NCI-H1694 treated with DMSO at 0.1 percent for 48 hours (cell line): ENCODE measurements around the gene MADD.

Experiments used
- DNase-seq: peaks from one replicate; lab custom pipeline; 2025; lab: John Stamatoyannopoulos, UW

MADD gene

GRCh38 chr11:47269829-47270305 is at the start of gene MADD:
TSS of gene MADD (plus strand) at chr11:47270133.
- peak; percentile 83 for DNase-seq

GRCh38 chr11:47220401-47220821 is 49.5 kb upstream of the MADD start:
- no peak for DNase-seq

GRCh38 chr11:47222696-47223095 is 47.2 kb upstream of the MADD start:
- no peak for DNase-seq

- DNase-seq: no peak
Observed at GRCh38 chr11:47225552-47226400, 44.2 kb upstream of the MADD start.

GRCh38 chr11:47229161-47229560 is 40.8 kb upstream of the MADD start:
- DNase-seq: no peak

- DNase-seq: no peak
Observed at GRCh38 chr11:47233051-47233450, 36.9 kb upstream of the MADD start.

DNA sequence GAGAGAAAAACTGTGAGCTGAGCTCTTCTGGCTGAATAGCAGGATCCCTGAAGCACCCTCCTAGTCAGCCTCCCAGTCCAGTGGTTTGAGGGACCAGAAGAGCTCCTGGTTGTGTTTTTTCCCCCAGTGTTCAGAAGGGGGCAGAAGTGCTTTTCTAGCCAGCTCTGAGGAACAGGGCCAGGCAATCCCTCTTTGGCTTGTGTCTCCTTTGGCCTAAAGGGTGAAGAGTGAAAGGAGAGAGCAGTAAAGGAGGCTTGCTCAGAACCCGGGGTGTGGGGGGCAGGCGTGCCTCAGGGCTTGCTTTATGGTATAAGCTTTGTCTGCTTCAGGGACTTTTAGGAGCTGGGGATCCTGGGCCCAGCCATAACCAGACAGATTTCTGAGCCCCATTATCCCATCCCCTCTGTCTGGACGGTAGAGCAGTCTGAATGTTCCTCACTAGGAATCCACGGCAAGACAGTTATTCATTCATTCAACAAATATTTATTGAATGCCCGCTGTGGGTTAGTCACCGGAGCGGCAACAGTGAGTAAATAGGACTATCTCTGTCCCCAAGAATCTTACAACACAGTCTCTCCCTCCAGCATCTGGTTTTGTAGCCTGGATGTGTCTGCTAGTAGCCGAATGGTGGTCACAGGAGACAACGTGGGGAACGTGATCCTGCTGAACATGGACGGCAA is 35.8 kb upstream of the MADD start:
- DNase-seq: no peak

DNA sequence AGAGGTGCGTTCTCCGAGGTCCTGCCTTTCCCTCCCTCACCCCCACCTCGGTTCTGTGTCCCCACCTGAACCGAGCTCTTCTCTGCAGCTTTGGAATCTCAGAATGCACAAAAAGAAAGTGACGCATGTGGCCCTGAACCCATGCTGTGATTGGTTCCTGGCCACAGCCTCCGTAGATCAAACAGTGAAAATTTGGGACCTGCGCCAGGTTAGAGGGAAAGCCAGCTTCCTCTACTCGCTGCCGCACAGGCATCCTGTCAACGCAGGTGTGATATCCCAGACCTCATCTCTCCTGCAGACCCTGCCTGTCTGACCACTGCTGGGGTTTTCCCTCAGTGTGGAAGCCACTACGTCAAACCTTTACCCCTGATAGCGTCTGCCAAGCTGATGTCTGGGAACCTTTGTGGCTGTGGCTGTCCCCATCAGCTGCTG is 35.2 kb upstream of the MADD start:
- DNase-seq: no peak

DNA sequence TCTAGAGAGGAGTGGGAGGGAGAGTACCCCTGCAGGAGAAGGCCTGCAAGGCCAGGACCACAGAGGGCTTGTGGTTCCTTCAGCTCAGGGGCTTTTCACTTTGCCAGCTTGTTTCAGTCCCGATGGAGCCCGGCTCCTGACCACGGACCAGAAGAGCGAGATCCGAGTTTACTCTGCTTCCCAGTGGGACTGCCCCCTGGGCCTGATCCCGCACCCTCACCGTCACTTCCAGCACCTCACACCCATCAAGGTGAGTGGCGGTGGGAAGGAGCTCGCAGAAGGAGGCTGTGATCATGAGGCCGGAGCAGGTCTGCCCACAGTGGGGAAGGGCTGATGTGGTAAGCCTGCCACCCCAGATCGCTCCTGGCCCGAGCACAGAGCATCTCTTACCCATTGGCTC is 34.8 kb upstream of the MADD start:
- no peak for DNase-seq

DNA sequence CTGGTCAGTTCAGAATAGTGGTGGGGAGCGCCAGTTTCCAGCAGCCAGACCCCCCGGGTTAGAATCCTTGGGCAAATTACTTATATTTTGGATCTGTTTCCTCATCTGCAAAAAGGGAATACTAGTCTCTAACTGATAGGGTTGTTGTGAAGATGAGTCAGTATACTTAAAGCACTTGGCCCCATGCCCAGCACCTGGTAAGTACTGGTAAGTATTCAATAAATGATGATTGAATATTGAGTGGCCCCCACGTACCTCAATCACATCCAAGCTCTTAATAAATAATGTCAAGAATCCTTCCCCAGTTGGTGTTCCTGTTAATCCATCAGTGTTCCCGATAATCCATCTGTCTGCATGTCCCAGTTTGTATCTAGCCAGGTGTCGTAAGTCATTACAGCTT is 33.5 kb upstream of the MADD start:
- no peak for DNase-seq

DNA sequence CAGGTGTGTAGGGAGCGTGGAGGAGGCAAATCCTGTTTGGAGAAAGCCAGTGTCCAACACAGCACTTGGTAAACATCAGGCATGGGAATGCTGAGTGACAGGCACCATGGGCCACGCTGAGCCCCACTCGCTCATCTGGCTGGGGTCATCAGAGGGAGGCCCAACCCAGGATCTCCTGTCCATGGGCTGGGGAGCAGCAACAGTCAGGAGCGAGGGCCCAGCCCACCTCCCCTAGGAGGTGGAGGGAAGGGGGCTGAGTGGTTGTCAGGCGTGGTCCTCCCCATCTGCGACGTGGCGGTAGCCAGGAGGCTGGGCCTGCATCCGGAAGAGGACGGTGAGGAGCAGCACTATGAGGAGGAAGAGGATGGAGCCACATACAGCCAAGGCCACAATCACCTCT is 30.1 kb upstream of the MADD start:
- no peak for DNase-seq

DNA sequence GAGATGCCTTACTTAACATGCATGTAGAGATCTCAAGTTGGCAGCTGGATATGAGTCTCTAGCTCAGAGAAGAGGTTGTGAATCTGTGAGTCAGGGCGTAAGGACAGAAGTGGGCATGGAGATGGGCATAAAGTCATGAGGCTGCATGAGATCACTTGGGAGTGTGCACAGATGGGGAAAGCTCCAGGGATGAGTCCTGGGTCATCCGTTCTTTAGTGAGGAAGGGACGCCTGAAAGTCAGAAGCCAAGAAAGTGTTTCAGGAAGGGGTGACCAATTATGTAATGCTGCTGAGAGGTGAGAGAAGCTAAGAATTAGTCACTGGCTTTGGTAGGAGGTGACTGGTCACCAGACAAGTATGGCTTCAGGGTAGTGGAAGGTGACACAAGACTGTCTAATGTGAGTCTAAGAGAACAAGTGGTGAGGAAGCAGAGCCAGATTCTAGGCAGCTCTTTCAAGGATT is 28.1 kb upstream of the MADD start:
- no peak for DNase-seq

- DNase-seq: no peak
Observed at GRCh38 chr11:47242596-47243192, 27.2 kb upstream of the MADD start.

- no peak for DNase-seq
Observed at GRCh38 chr11:47243454-47243853, 26.5 kb upstream of the MADD start.

GRCh38 chr11:47244448-47245350 is 25.2 kb upstream of the MADD start:
- no peak for DNase-seq

DNA sequence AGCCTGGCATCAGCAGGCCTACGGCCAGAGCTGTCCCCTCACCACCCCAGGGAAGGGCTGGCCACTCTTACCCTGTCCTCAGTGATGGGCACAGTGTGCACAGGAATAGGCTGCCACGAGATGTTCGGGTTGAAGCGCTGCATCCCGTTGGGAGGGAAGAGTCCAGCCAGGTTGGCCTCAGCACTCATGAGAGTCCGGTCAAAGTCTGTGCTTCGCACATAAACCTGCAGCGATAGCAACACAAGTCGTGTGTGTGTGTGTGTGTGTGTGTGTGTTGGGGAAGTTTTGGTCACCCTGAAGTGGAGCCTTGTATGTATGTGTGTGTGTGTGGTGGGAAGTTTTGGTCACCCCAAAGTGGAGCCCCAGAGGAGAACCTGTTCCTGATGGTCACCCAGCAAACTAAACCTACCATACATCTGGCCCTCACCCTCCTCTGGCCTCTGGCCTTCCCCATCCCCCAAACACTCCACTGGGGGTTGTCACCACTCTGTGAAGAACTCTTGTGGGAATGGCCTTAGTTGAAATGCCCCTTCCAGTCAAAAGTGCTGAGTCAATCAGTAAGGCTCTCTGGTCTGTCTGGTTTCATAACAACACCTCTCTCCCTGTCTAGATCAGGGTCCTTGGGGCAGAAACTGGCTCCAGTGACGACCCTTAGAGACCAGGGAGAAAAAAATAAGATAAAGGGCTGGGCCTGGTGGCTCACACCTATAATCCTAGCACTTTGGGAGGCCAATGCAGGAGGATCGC is 24.1 kb upstream of the MADD start:
- DNase-seq: no peak

- no peak for DNase-seq
Observed at GRCh38 chr11:47247502-47247901, 22.4 kb upstream of the MADD start.

DNA sequence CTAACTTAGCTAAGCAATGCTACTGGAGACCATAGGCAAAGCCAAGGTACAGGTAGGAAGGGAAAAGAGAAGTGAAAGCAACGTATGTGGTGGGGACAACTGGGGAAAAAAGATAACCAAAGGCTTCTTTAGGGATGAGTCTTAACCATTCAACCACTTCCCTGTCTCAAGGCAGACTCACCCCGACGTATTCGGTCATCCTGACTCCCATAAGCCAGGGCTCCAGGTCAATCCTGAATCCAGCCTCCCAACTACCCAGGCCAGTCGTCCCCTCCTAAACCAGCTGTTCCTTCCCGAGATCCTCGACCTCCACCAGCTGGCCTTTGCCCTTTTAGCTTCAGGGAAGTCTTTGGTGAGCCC is 21.6 kb upstream of the MADD start:
- DNase-seq: no peak

- DNase-seq: peak; percentile 67
Observed at GRCh38 chr11:47248664-47249377, 21.1 kb upstream of the MADD start, which contains the start of gene ACP2. TSS of gene ACP2 (minus strand) at chr11:47248814. CDS start at chr11:47248789, 25 bp downstream.

DNA sequence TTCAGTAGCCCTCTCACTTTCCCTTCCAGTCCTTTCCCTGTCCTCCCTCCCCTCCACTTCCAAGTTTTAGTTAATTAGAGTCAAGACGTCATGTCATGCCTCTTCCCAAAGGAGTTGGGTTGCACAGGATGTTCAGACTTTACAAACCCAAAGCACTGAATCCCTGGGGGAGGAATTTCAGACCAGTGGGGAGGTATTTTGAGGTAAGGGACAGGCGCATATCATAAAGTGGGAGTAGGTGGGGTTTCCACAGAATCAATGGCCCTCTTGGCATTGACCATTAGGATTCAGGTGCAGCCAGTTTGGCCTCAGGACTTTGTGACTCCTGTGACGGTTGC is 20.6 kb upstream of the MADD start:
- no peak for DNase-seq
